A549 (cell line): ENCODE data around the gene NCBP3. TPM values are rescaled to one million over a fixed set of nuclear protein-coding genes. Genes with fewer than 3 reads are reported as not detected.

Source experiments
- ATAC-seq, 2 experiments: fragments of 200-7000 bp in 1 of 2; fragments of >200 bp in 1 of 2; cut with Nextera tagmentation in 1 of 2; cut with Tn5 transposase in 1 of 2; 3 replicates each; pipeline versions ENCODE4 v1.8.0 to v1.9.1; 2018 to 2020; ENCODE audit warnings: mild to moderate bottlenecking in 1 of 2, moderate library complexity in 1 of 2
- CTCF ChIA-PET: fragments of 300-600 bp; sonication (Branson Sonifier 250); formaldehyde crosslinking; extraction: SDS; loops from one replicate; lab custom pipeline; 2021; ENCODE audit warnings: antibody characterized with exemption, inconsistent platforms; lab: Yijun Ruan, JAX
- POLR2A ChIA-PET: fragments of 350-600 bp; formaldehyde crosslinking; extraction: SDS; loops from one replicate; lab custom pipeline; 2021; ENCODE audit warnings: antibody characterized with exemption, inconsistent platforms; lab: Yijun Ruan, JAX
- DNase-seq, 2 experiments: peaks; one replicate each; pipeline versions ENCODE4 v3.0.0 to v3.0.0-alpha.2; 2011 to 2016; ENCODE audit warnings: low read depth in 1 of 2, low spot score in 1 of 2
- FAIRE-seq: peaks from 2 replicates; lab custom pipeline; 2011; peaks lifted over from hg19 to GRCh38; lab: Jason Lieb, UNC
- H3K27ac ChIP-seq, 2 experiments: fragments of >200 bp; sonication (Bioruptor Twin); formaldehyde crosslinking; 3 replicates each; pipeline ENCODE4 v1.5.1; 2016 to 2017
- H3K4me1 ChIP-seq: fragments of >200 bp; sonication (Bioruptor Twin); formaldehyde crosslinking; 3 replicates; pipeline ENCODE4 v1.6.1; 2016
- H3K4me2 ChIP-seq: fragments of >200 bp; sonication (Bioruptor Twin); formaldehyde crosslinking; 3 replicates; pipeline ENCODE4 v1.6.1; 2016
- H3K4me3 ChIP-seq: fragments of >200 bp; sonication (Bioruptor Twin); formaldehyde crosslinking; 3 replicates; pipeline ENCODE4 v1.5.1; 2016
- H3K9me3 ChIP-seq: fragments of >200 bp; sonication (Bioruptor Twin); formaldehyde crosslinking; 3 replicates; pipeline ENCODE4 v1.6.1; 2016
- BHLHE40 ChIP-seq: IDR thresholded peaks from 2 replicates; pipeline ENCODE4 v1.6.1; 2012; ENCODE audit warnings: low read depth, low read length, inconsistent platforms
- CEBPB ChIP-seq, 2 experiments: fragments of >200 bp in 1 of 2; sonication (Bioruptor Twin) in 1 of 2; formaldehyde crosslinking in 1 of 2; IDR thresholded peaks; 2 replicates each; pipeline ENCODE4 v1.6.1; 2012 to 2016
- CHD2 ChIP-seq: fragments of 150-350 bp; IDR thresholded peaks from 2 replicates; pipeline ENCODE4 v1.6.1; 2014; ENCODE audit warnings: low read length; ENCODE audit not compliant: partially characterized antibody
- EHMT2 ChIP-seq: fragments of 200-600 bp; sonication (generic); IDR thresholded peaks from 2 replicates; pipeline ENCODE4 v1.6.1; 2016; ENCODE audit warnings: antibody characterized with exemption, low read depth, mild to moderate bottlenecking, moderate library complexity
- EP300 ChIP-seq, 2 experiments: fragments of >200 bp; sonication (Bioruptor Twin); formaldehyde crosslinking; IDR thresholded peaks; 2 replicates in 1 of 2; 3 replicates in 1 of 2; pipeline ENCODE4 v1.6.1; 2016 to 2017
- FOSB ChIP-seq: fragments of 250-450 bp; sonication (Bioruptor Pico); IDR thresholded peaks from 2 replicates; pipeline ENCODE4 v1.5.0; 2020; ENCODE audit warnings: mild to moderate bottlenecking, moderate library complexity
- HOXB5 ChIP-seq: fragments of 250-450 bp; sonication (Bioruptor Pico); IDR thresholded peaks from 2 replicates; pipeline ENCODE4 v1.5.0; 2020; ENCODE audit warnings: mild to moderate bottlenecking, moderate library complexity
- MAFK ChIP-seq: fragments of 450-650 bp; IDR thresholded peaks from 2 replicates; pipeline ENCODE4 v1.6.1; 2014; ENCODE audit not compliant: partially characterized antibody
- MYC ChIP-seq: IDR thresholded peaks from 2 replicates; pipeline ENCODE4 v1.6.1; 2012; ENCODE audit warnings: mild to moderate bottlenecking, inconsistent platforms, low read length, improper control_type of control experiment, borderline replicate concordance
- RAD21 ChIP-seq, 2 experiments: fragments of >200 bp in 1 of 2; sonication (Bioruptor Twin) in 1 of 2; formaldehyde crosslinking in 1 of 2; IDR thresholded peaks in 1 of 2; conservative IDR thresholded peaks in 1 of 2; 2 replicates in 1 of 2; 3 replicates in 1 of 2; pipeline ENCODE4 v1.6.1; 2012 to 2018; ENCODE audit warnings: inconsistent platforms in 1 of 2
- SMC3 ChIP-seq: fragments of >200 bp; sonication (Bioruptor Twin); formaldehyde crosslinking; IDR thresholded peaks from 3 replicates; pipeline ENCODE4 v1.6.1; 2018; ENCODE audit warnings: inconsistent platforms
- TFCP2L1 ChIP-seq: fragments of 250-450 bp; sonication (Bioruptor Pico); IDR thresholded peaks from 2 replicates; pipeline ENCODE4 v1.5.0; 2021; ENCODE audit warnings: mild to moderate bottlenecking
- ZFP36 ChIP-seq: fragments of 450-650 bp; IDR thresholded peaks from 2 replicates; pipeline ENCODE4 v1.6.1; 2014; ENCODE audit warnings: borderline replicate concordance; ENCODE audit not compliant: partially characterized antibody
- ZSCAN20 ChIP-seq: fragments of 250-450 bp; sonication (Bioruptor Pico); IDR thresholded peaks from 2 replicates; pipeline ENCODE4 v1.8.0; 2022; ENCODE audit warnings: mild to moderate bottlenecking, moderate library complexity
- WGBS: methylation state at CpG from one replicate; pipeline ENCODE4 v1.1.6; 2017; ENCODE audit errors: missing lambda C conversion rate; 5-methylcytosine and 5-hydroxymethylcytosine counted together
- polyA plus RNA-seq, 4 experiments: library from polyadenylated mRNA; depleted of rRNA in 3 of 4; stranded (reverse); fragments of >200 nt; fragmentation: RNase III in 1 of 4; extraction: RNeasy Plus Mini Kit Qiagen cat#74134 plus additional on column Dnase treatment in 1 of 4; gene quantifications; 2 replicates in 3 of 4; 3 replicates in 1 of 4; pipeline ENCODE4 v1.2.3, GENCODE V29; 2011 to 2017
- TF ChIP-seq, protein P1 (sequence below): fragments of 150-350 bp; IDR thresholded peaks from 2 replicates; pipeline ENCODE4 v1.6.1; 2014; ENCODE audit warnings: low read depth, mild to moderate bottlenecking, low read length
- TF ChIP-seq, protein P2 (sequence below): fragments of 200-600 bp; sonication (generic); IDR thresholded peaks from 2 replicates; pipeline ENCODE4 v1.6.1; 2016; ENCODE audit warnings: antibody characterized with exemption, mild to moderate bottlenecking, moderate library complexity
- TF ChIP-seq, protein P3 (sequence below): IDR thresholded peaks from 2 replicates; pipeline ENCODE4 v1.6.1; 2012

NCBP3 gene
- polyA plus RNA-seq, 2 of the 4 experiments (the other 2 are of a cell fraction) = 32.7 to 36.6 TPM

DNA sequence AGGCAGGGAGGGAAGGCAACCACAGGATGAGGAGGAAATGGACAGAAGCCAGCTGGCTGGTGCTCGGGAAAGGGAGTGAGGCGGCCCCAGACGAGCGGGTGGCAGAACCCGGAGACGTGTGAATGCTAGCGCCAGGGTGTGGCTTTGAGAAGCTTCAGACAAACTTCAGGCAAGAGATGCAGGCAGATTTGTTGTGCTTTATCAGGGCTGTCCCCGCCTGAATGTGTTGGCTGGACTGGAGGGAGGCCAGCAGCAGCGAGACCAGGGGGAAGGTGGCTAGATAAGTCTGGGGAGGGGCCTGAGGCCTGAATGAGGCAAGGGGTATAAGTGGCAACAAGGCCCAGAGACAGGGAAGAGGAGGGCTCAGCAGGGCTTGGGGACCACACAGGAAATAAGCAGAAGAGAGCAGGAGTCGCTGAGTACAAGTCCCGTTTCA lies 24.8 kb upstream of the NCBP3 start:
- ChIA-PET POLR2A (no interaction called here), CTCF (interaction anchor here (1.0 to 3.2 kb wide), 5 partner anchors 11 to 94 kb away, joined by 3 to 17 read pairs (median 3); partner anchors contain the start of gene NCBP3)
- TF ChIP-seq, protein P1, sequence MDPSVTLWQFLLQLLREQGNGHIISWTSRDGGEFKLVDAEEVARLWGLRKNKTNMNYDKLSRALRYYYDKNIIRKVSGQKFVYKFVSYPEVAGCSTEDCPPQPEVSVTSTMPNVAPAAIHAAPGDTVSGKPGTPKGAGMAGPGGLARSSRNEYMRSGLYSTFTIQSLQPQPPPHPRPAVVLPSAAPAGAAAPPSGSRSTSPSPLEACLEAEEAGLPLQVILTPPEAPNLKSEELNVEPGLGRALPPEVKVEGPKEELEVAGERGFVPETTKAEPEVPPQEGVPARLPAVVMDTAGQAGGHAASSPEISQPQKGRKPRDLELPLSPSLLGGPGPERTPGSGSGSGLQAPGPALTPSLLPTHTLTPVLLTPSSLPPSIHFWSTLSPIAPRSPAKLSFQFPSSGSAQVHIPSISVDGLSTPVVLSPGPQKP = no peak
- TF ChIP-seq, protein P2, sequence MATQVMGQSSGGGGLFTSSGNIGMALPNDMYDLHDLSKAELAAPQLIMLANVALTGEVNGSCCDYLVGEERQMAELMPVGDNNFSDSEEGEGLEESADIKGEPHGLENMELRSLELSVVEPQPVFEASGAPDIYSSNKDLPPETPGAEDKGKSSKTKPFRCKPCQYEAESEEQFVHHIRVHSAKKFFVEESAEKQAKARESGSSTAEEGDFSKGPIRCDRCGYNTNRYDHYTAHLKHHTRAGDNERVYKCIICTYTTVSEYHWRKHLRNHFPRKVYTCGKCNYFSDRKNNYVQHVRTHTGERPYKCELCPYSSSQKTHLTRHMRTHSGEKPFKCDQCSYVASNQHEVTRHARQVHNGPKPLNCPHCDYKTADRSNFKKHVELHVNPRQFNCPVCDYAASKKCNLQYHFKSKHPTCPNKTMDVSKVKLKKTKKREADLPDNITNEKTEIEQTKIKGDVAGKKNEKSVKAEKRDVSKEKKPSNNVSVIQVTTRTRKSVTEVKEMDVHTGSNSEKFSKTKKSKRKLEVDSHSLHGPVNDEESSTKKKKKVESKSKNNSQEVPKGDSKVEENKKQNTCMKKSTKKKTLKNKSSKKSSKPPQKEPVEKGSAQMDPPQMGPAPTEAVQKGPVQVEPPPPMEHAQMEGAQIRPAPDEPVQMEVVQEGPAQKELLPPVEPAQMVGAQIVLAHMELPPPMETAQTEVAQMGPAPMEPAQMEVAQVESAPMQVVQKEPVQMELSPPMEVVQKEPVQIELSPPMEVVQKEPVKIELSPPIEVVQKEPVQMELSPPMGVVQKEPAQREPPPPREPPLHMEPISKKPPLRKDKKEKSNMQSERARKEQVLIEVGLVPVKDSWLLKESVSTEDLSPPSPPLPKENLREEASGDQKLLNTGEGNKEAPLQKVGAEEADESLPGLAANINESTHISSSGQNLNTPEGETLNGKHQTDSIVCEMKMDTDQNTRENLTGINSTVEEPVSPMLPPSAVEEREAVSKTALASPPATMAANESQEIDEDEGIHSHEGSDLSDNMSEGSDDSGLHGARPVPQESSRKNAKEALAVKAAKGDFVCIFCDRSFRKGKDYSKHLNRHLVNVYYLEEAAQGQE = no peak
- no peak for DNase-seq
- Histone ChIP-seq H3K4me2 (no peak overlapping the region), H3K9me3 (no peaks in the 10 kb centered on the region), H3K27ac (no peak overlapping the region), H3K4me1 (no peaks in the 10 kb centered on the region), H3K4me3 (no peak overlapping the region)
- no peak for FAIRE-seq
- WGBS = 85% methylated on average over 11 of the region's 11 CpGs
- ATAC-seq = no peak

DNA sequence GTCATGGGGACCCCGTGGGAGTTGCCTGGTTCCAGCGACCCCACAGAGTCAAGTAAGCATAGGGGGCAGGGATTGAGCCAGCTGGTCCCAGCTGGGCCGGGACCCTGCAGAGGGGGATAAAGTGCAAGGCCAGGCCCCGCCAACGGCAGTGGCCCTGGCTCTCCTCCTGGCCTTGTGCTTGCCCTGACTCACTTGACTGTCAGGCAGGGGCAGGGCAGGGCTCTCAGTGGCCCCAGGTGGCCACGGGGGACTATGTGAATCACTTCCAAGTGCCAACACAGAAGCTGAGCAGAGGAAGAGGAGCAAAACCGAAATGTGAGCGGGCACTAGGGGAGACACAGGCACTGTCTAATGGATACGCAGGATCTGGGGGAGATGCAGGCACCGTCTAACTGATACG lies 21.6 kb upstream of the NCBP3 start:
- ATAC-seq = 0 out of 6 replicates have a peak, but pooled peaks of 1 of the 2 experiments have one; percentile 25
- POLR2A ChIA-PET = no interaction called here

DNA sequence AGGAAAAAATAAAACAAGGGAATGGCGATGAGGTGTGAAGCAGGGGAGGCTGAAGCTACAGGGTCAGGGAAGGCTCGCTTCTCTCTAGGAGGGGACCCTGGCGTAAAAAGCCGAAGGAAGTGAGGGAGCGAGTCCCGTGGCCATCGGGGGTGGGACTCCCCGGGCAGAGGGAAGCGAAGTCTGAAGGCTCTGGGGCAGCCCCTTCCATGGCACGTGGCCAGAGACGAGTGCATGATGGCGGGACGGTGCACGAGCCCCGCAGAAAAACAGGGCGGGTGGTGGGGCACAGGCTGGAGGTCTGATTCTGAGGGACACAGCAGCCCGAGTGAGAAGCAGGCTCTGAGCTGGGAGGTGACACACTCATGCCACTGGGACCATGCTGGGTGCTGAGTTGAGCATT lies 21.1 kb upstream of the NCBP3 start:
- CTCF ChIA-PET = interaction anchor here (1.1 to 12.9 kb wide), 5 partner anchors 19 to 138 kb away, joined by 5 to 224 read pairs (median 35); partner anchors contain the start of gene NCBP3
- WGBS = 87% methylated on average over 17 of the region's 17 CpGs
- DNase-seq (no peak), ATAC-seq (no peak), FAIRE-seq (no peak)
- Histone ChIP-seq H3K4me3 (no peak overlapping the region), H3K27ac (no peak overlapping the region), H3K9me3 (no peaks in the 10 kb centered on the region), H3K4me1 (peaks cover 9% of the 10 kb centered on the region; the same call in 2 of the 3 replicates), H3K4me2 (no peak overlapping the region)
- POLR2A ChIA-PET = no interaction called here
- TF ChIP-seq HOXB5 (CRISPR knock-in tag) (no peak), MAFK (no peak), ZFP36 (no peak), RAD21 (conservative IDR thresholded peaks at IDR 0.05 in 1 of 2, IDR thresholded peaks at IDR 0.05 in 1 of 2) (no peak), MYC (no peak), EHMT2 (no peak), BHLHE40 (no peak), FOSB (CRISPR knock-in tag) (no peak), EP300 (IDR thresholded peaks at IDR 0.05) (no peak), ZSCAN20 (no peak), CHD2 (no peak), CEBPB (IDR thresholded peaks at IDR 0.05) (no peak), TFCP2L1 (CRISPR knock-in tag) (no peak), SMC3 (no peak)
- TF ChIP-seq, protein P1 = no peak
- TF ChIP-seq, protein P3, sequence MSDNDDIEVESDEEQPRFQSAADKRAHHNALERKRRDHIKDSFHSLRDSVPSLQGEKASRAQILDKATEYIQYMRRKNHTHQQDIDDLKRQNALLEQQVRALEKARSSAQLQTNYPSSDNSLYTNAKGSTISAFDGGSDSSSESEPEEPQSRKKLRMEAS = no peak

More for the DNA sequence above, 21.6 kb upstream of the NCBP3 start:
- DNase-seq (no peak), FAIRE-seq (no peak)
- H3K27ac ChIP-seq = no peak overlapping the region
- 64% methylated on average over 11 of the region's 11 CpGs for WGBS
- no peak overlapping the region for H3K4me3 ChIP-seq
- H3K9me3 ChIP-seq = no peaks in the 10 kb centered on the region
- H3K4me1 ChIP-seq = peaks cover 9% of the 10 kb centered on the region; the same call in 2 of the 3 replicates
- CTCF ChIA-PET = interaction anchor here (1.1 to 12.9 kb wide), 4 partner anchors 20 to 133 kb away, joined by 5 to 224 read pairs (median 57); partner anchors contain the start of gene NCBP3
- no peak overlapping the region for H3K4me2 ChIP-seq
- no peak for TF ChIP-seq CEBPB (IDR thresholded peaks at IDR 0.05)
- TF ChIP-seq, protein P2 = no peak
